NCI-H82 (cell line): ENCODE measurements around the gene SLC16A9.
"Not testable (repeated sequence)": the region's sequence is repeated elsewhere in the genome, so short reads cannot be mapped to it uniquely, and the experiment has no call there.

Source experiments
- DNase-seq: peaks from one replicate; lab custom pipeline; 2025; lab: John Stamatoyannopoulos, UW

Gene SLC16A9, protein sequence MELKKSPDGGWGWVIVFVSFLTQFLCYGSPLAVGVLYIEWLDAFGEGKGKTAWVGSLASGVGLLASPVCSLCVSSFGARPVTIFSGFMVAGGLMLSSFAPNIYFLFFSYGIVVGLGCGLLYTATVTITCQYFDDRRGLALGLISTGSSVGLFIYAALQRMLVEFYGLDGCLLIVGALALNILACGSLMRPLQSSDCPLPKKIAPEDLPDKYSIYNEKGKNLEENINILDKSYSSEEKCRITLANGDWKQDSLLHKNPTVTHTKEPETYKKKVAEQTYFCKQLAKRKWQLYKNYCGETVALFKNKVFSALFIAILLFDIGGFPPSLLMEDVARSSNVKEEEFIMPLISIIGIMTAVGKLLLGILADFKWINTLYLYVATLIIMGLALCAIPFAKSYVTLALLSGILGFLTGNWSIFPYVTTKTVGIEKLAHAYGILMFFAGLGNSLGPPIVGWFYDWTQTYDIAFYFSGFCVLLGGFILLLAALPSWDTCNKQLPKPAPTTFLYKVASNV

DNA sequence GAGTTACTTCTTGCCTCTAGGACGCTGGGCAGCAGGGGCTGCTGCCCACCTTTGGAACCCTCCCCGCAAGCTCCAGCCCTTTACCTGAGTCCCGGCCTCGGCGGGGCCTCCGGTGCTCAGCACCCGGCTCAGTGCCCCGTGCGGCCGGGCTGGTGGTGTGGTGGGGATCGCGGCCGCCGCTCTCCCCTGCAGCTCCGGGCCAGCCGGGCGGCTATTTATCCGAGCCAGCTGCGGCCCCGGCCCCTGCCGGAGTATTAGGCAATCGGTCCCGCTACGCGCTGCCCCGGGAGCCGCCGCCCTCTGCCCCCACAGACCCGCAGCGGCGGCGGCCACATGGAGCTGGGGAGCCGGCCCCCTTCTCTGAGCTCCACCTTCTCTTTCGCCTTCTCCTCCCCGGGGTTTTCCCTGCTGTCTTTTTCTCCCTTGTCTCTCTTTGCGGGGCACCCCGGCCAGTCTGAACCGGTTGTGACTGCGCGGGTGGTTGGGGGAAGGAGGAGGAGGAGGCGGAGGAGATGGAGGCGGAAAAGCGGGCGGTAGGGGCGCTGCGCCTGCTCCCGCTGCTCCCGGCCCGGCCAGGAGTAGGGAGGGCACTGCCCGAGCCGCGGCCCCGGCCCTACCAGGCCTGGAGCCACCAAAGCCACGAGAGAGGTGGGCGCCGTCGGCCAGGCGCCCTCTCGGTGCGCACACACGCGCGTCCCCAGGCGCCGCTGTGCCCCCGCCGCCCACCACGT, at the start of gene SLC16A9:
SLC16A9 (minus strand) TSS at position 456 of the 731 bp plus-strand sequence. CDS start 25,559 bp downstream, outside the sequence.
- peak; percentile 80 for DNase-seq

DNA sequence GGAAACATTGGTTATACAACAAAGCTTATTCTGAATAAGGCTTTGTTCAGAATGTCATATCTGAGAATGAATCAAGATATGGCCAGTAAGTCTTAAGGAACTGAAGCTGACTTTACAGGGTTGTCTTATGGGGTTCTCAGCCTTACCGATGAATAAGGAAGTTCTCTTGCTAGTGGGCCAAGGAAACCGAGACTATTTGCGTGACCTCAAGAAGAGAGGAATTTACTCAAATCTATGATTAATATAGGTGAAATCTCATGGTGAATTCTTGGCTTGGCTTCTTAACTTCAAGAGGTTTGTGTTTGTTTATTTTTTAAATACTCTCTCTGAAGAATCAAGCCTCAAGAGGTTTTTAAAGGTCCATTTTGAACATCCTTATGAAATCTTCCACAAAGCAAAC, 48.3 kb upstream of the SLC16A9 start:
- no peak for DNase-seq

DNA sequence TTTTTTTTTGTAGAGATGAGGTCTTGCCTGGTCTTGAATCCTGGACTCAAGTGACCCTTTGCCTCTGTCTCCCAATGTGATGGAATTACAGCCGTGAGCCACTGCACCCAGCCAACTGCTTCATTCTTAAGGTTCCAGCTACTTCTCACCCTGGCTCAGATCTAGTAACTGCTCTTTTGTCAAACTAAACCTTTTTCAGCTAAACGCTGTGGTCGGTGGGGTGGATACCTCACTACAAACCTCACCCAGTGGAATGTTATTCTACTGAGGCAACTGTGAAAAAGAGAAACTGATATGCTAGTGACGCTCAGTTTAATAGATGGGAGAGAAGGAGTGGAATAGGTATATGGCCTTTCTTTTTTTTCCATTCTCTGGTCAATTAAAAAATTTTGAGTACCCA, 45.3 kb upstream of the SLC16A9 start:
- DNase-seq, result peak; percentile 22

DNA sequence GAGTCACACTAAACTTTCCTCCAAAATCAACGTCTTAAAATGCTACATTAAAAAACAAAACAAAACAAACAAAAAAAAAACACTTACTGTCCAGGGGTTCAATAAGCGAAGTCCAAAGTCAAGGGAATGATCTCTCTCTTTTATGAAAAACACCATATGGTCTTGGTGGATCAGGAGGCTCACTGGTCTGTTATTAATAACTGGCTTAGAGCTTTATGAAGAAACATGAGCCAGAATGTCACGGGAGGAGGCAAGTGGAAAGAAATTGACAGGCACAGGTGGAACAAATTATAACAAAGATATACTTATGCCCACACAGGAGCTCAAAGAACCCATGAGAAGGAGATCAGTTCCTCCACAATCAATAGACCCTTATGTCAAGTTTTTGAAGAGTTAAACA, 43.6 kb upstream of the SLC16A9 start, which contains the start of gene MRLN:
MRLN (minus strand) TSS at position 189 of the 400 bp plus-strand sequence.
- DNase-seq, result peak; percentile 81

DNA sequence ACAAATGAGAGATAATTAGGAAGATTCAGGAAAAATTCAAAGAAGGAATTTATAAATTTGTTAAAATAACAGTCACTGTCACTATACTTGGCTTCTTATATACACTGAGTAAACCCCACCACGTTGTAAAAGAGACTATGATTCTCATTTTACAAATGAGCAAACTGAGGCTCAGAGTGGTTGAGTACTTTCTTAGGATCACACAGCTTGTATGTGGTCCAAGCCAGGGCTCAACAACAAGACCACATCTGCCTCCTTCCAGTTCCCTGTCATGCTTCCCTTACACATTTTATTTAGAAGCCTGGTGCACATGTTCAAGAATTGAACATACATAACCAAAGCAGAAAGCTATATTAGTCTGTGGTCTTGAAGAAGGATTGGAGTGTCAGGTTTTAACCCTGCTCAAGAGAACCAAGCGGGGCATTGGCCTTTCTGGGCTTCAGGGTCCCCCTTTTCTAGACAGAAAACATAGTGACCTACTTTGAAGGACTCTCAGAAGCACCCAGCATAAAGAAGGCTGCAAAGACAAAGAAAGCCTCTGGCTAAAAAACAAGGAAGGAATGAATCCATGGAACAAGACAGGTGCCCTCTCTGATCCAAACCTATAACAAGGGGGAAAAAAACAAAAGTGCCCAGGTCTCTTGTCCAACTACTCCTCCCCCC, 42.8 kb upstream of the SLC16A9 start:
- peak; percentile 37 for DNase-seq

DNA sequence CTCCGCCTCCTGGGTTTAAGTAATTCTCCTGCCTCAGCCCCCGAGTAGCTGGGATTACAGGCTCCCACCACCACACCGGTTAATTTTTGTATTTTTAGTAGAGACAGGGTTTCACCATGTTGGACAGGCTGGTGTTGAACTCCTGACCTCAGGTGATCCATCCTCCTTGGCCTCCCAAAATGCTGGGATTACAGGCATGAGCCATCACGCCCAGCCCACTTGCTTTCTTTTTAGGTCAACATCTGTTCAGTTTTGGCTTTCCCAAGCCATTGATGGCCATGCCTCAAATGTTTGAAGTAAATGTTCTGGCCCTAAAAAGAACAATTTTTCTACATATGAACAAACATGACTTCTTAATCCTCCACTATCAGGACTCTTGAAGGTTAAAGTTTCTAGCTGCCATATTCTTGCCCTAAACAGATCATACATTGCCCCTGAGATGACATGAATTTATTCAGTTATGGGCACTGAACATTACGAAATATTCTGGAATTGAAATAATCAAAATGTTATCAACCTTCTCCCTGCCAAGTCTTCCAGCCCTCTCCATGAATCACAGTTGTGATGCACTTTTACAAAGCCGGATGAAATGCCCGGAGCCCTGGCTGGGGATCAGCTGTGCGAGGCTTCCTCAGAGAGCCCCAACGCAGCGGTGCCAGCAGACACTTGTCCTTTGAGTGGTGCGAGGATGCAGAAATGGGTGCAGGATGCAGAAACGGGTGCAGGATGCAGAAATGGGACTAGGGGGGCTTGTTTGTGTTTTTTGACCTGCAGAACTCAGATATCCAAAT, 40.7 kb upstream of the SLC16A9 start:
- DNase-seq, result peak; percentile 11

DNA sequence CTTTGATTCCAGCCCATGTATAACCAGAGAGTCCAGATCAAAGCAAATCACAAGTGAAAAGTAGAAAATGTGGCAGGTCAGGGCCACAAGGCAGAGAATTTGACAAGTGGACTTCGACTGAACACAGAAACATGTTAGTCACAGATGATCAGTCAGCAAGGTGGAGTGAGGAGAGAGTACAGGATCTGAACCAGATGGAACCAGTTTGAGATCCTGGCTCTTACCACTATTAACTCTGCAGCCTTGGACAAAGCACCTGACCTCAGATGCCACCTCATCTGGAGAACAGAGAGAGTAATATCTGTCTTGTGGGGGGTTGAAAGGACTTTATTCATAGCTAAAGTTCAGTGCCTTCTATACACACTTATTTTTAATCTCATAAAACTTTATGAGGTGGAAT, 39.2 kb upstream of the SLC16A9 start:
- peak; percentile 18 for DNase-seq

DNA sequence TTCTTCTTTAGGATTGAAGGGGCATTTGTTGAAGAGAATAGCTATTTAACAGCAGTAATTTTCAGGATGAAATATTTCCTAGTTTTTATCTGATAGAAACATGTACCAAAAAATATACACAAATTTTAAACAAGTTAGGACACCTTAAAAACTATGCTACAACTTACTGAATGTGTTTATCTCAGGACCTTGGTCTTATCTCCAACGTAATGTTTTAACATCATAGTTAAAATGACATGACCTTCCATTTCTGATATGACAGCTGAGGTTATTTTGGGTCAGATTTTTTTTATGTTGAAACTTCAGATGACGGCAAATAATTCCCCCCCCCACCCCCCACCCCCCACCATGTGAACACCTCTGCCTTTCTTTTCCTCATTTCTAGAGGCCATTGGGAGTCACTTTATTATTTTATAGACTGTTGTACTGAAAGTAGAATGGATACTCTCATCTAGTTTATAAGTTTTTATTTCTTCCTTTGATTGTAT, 35.6 kb upstream of the SLC16A9 start:
- DNase-seq, result no peak

DNA sequence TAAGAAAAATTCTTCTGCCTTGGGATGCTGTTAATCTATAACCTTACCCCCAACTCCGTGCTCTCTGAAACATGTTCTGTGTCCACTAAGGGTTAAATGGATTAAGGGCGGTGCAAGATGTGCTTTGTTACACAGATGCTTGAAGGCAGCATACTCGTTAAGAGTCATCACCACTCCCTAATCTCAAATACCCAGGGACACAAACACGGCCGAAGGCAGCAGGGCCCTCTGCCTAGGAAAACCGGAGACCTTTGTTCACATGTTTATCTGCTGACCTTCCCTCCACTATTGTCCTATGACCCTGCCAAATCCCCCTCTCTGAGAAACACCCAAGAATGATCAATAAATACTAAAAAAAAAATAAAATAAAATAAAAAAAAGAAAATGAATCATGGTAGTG, 35.1 kb upstream of the SLC16A9 start:
- not testable (repeated sequence) for DNase-seq

DNA sequence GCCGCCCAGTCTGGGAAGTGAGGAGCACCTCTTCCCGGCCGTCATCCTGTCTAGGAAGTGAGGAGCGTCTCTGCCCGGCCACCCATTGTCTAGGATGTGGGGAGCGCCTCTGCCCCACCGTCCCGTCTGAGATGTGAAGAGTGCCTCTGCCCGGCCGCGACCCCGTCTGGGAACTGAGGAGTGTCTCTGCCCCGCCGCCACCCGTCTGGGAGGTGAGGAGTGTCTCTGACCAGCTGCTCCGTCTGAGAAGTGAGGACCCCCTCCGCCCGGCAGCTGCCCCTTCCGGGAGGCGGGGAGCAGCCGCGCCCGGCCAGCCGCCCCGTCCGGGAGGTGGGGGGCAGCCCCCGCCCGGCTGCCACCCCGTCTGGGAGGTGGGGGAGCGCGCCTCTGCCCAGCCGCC, 34.5 kb upstream of the SLC16A9 start:
- DNase-seq, result not testable (repeated sequence)

DNA sequence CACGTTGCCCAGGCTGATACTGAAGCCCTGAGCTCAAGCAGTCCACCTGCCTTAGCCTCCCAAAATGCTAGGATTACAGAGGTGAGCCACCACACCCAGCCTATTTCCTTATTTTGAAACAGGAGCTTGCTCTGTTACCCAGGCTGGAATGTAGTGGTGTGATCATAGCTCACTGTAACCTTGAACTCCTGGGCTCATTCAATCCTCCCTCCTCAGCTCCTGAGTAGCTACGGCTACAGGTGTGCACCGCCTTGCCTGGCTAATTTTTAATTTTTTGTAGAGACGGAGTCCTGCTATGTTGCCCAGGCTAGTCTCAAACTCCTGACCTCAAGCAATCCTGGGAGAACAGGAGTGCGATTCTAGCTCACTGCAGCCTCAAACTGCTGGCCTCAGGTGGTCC, 31.9 kb upstream of the SLC16A9 start:
- DNase-seq, result no peak

DNA sequence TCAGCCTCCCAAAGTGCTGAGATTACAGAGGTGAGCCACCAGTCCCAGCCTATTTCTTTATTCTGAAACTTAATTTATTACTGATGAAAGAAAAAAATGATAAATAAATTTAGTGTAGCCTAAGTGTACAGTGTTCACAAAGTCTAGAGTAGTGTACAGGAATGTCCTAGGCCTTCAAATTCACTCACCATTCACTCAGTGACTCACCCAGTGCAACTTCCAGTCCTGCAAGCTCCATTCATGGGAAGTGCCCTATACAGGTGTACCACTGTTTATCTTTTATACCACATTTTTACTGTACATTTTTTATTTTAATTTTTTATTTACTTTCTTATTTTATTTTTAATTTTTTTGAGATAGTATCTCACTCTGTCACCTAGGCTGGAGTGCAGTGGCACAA, 31.4 kb upstream of the SLC16A9 start:
- no peak for DNase-seq

DNA sequence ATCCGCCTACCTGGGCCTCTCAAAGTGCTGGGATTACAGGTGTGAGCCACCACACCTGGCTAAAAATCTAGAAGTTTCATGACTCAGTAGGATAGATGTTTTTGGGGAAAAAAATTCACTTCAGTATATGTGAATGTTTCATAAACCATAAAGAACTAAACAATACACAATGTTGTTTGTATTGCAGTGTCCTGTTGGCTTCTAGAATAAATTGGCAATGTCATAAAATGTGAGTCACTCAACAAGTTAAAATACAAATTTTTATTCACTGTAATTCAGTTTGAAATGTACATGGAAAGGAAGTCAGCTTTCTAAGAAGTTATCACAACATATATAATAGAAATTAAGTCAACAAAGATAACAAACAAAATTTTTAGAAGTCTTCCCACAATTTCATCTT, 27.1 kb upstream of the SLC16A9 start:
- DNase-seq, result no peak

DNA sequence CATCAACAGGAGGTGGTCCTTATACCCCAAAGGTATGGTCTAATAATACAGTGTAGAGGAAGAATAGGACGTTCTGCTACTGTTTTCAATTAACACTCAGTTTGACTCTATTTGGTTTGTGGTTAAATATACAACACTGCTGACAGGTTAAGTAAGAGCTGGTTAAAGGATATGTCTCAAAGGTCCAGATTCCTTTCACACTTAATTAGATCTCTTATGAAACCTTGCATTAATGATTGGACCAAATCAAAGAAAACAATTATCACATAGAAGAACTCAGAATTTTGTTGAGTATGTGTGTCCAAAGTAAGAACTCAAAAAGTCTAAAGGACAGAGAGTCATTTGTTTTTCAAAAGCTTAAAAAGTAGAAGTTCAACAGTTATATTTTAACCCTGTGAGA, 25.6 kb upstream of the SLC16A9 start:
- no peak for DNase-seq

DNA sequence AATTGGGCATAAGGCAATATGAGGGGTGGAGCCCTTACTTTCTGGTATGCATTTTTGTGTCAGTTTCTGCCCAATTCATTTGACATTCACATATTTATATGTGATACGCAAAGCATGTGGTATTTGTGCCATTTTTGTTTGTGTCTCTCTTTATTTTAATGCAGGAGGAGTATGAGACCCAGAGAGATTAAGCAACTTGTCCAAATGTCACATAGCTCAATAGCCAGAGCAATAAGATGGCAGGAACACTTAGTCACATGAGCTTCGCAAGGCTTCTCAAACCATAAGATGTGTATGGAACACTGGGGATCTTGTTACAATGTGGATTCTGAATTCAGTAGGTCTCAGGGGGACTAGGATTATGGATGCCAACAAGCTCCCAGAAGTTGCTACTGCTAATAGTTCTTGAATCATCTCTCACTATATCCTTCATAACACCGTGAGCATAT, 24.4 kb upstream of the SLC16A9 start:
- DNase-seq, result no peak

DNA sequence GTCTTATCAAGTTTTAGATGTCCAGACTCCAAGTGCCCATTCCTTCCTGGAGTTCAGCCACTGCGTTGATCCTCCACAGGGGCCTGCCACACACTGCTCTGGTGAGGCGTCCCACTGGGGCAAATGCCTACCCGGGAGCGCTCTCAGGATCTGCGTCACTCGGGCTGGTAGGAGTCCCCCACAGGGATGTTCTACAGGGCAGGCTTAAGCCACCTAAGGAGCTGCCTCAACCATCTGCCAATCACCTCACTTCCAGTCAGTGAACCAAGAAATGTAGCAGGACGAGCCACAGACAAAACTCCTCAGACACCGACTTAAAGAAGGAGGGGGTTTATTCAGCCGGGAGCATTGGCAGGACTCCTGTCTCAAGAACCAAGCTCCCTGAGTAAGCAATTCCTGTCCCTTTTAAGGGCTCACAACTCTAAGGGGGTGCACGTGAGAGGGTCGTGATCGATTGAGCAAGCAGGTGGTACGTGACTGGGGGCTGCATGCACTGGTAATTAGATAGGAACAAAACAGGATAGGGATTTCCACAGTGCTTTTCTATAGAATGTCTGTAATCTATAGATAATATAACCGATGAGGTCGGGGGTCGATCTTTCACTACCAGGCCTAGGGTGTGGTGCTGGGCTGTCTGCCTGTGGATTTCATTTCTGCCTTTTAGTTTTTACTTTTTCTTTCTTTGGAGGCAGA, 23.8 kb upstream of the SLC16A9 start:
- not testable (repeated sequence) for DNase-seq

DNA sequence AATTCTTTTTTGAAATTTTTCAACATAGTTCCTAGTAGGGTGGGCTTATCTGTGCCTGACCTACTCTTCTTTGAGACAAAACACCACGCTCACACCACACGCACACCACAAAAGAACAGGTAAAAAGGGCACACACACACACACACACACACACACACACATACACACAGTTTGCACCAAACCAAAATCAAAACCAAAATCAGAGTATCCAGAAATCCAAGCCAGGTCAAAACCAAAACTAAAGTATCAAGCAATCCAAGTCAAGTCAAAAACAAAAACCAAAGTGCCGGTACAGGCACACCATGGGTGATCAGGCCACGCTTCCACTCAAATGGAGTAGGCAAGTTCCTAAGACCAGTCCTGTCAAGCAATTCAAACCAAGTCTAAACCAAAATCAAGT, 23.2 kb upstream of the SLC16A9 start:
- not testable (repeated sequence) for DNase-seq

DNA sequence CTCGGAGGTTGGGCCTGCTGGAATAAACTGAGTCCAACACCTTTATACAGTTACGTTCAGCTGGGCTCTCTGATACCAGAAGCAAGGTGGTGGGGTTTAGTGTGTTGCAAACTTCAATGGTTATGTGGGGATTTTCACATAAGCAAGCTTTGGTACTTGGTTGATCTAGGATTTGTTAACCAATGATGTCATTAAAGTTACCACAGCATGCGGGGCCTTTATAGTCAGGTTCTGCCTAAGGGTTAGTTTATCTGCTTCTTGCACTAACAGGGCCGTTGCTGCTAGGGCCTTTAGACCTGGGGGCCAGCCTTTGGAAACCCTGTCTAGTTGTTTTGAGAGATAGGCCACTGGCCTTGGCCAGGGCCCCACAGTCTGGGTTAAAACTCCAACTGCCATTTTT, 19.5 kb upstream of the SLC16A9 start:
- DNase-seq, result not testable (repeated sequence)

DNA sequence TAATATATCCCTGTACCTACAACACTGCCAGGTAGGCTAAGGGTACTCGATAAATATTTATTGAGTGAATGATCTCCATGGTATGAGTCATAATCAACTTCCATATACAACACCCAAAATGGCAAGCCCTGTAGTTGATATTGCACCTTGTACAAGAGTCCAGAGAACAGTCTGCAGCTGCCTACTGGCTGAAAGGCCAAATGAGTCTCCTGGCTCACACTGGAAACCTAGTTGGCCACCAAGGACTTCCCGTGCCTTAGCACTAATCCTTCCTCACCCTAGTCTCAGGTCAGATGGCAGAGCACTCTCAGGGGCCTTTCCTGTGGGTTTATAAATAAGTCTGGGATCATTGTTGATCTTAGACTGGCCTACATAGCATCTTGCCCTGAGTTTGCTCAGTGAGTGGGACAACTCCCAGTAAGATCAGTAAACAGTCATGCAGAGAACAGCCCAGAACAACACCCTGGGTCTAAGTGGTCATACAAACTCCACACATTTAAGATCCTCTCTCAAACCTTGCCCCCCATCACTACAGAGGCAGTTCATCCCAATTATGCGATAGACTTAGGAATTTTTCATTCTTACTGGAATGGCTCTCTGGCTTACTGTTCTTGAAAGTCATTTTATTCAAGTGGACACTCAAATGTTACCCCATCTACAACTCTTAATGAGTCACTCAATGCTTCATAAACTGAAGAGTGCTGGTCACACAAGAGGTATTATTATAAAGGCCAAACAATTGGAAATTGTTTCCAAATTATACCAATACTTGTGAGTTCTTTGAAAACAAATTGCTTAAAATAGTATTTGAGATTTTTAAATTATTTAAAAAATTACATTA, 14.7 kb upstream of the SLC16A9 start:
- peak; percentile 30 for DNase-seq

DNA sequence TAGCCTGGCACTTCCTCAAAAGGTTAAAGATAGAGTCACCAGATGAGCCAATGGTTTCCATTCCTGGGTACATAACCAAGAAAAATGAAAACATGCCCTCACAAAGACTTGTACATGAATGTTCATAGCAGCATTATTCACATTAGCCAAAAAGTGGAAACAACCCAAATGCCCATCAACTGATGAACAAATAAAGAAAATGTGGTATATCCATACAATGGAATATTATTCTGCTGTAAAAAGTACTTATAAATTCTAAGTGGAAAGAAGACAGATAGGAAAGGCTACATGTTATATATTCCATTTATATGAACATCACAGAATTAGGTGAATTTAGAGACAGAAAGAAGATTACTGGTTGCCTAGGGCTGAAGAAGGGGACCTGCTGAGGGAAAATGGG, 10.7 kb upstream of the SLC16A9 start:
- DNase-seq, result no peak
